Mucosa of descending colon (tissue), 3 donors: Measurements from ENCODE around the gene GDI1. TPM values are rescaled to one million over a fixed set of nuclear protein-coding genes. Genes with fewer than 3 reads are reported as not detected.

Experiments used
- ATAC-seq: fragments of 200-7000 bp; cut with Tn5 transposase; one replicate; pipeline ENCODE4 v1.9.1; 2020; ENCODE audit warnings: mild to moderate bottlenecking, moderate library complexity
- DNase-seq, 3 donors: peaks; one replicate each; pipeline ENCODE4 v3.0.0-alpha.2; 2020
- H3K36me3 ChIP-seq: fragments of 200-600 bp; one replicate; pipeline ENCODE4 v1.8.0; 2021; ENCODE audit warnings: low read depth, mild to moderate bottlenecking
- H3K4me1 ChIP-seq: fragments of 200-600 bp; one replicate; pipeline ENCODE4 v1.8.0; 2021; ENCODE audit warnings: low read depth, mild to moderate bottlenecking
- H3K4me3 ChIP-seq: fragments of 200-600 bp; one replicate; pipeline ENCODE4 v1.8.0; 2021; ENCODE audit warnings: mild to moderate bottlenecking
- H3K9me3 ChIP-seq: fragments of 200-600 bp; one replicate; pipeline ENCODE4 v1.8.0; 2021; ENCODE audit warnings: mild to moderate bottlenecking
- CTCF ChIP-seq: fragments of 200-600 bp; IDR thresholded peaks from one replicate; pipeline ENCODE4 v1.8.0; 2022; ENCODE audit warnings: antibody characterized with exemption, mild to moderate bottlenecking
- intact Hi-C, 2 donors: fragments of 100-400 bp; cut with DNase I in 1 of 2; cut with micrococcal nuclease in 1 of 2; formaldehyde crosslinking; loops; one replicate each; pipeline versions ENCODE4 v1.11.0 to v1.11.1; 2022; cut with DNase I, micrococcal nuclease
- microRNA-seq: library from miRNA; unstranded; fragments of <30 nt; microRNA quantifications from one replicate; pipeline ENCODE4, GENCODE V29; 2019
- total RNA-seq, 3 donors: library from RNA; stranded (reverse); fragmentation: NEBNext Ultra II Directional in 2 of 3; extraction: Animal tissue kit (Norgen Biotek cat#: 25700) in 2 of 3; gene quantifications; one replicate each; pipeline versions ENCODE4 v1.2.1 to v1.2.4, GENCODE V29; 2021 to 2023
- donor health status: DM: no; HTN: no; CAD: no; lungs with moderate emphysema.
- donor health status: DM: no; HTN: no; CAD: no.
- donor health status: DM: no; HTN: yes; CAD: no.

GDI1 gene
- total RNA-seq, 3 donors from 2014 or later: 67.1 to 117 (median 68.1) TPM

DNA sequence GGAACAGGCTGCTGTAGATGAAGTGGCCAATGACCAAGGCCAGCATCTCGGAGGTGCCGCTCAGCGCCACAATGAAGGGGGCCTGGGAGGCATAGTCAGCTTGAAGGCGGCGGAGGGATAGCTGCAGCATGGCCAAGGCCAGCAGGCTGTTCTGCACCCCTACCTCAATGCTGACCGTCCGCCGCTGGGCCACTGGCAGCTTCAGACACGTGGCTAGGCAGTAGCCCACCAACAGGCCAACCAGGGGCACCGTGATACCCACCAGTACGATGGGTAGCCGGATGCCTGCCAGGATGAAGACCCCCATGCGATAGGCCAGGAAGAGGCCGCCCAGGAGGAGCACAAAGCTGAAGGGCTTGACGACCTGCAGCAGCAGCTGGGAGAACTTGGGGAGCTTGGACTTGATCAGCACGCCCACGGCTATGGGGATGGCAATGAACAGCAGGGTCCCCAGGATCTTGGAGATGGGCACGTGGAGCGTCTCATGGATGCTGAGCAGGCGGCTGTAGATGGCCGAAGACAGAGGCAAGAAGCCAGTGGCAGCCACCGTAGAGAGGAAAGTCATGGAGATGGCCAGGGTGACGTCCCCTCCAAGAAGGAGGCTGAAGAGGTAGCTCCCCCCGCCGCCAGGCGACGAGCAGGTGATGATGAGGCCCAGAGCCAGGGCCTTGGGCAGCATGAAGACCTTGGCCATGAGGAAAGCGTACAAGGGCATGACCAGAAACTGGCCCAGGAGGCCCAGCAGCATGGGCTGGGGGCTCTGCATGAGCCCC, 50.8 kb downstream of the GDI1 start:
- H3K4me3 ChIP-seq: no peak overlapping the region
- no peak for TF ChIP-seq CTCF

GRCh38 chrX:154488336-154489075, 51.6 kb downstream of the GDI1 start:
- no peak for TF ChIP-seq CTCF
- Histone ChIP-seq H3K4me3 (no peak overlapping the region), H3K36me3 (no peaks in the 10 kb centered on the region), H3K9me3 (no peaks in the 10 kb centered on the region), H3K4me1 (no peaks in the 10 kb centered on the region)
- ATAC-seq (no peak), DNase-seq (no peak)
- intact Hi-C loops: no loop called here

More for the DNA sequence above, 50.8 kb downstream of the GDI1 start:
- DNase-seq (no peak), ATAC-seq (no peak)
- no peaks in the 10 kb centered on the region for H3K4me1 ChIP-seq
- intact Hi-C loops: no loop called here
- H3K36me3 ChIP-seq: no peaks in the 10 kb centered on the region
- no peaks in the 10 kb centered on the region for H3K9me3 ChIP-seq

DNA sequence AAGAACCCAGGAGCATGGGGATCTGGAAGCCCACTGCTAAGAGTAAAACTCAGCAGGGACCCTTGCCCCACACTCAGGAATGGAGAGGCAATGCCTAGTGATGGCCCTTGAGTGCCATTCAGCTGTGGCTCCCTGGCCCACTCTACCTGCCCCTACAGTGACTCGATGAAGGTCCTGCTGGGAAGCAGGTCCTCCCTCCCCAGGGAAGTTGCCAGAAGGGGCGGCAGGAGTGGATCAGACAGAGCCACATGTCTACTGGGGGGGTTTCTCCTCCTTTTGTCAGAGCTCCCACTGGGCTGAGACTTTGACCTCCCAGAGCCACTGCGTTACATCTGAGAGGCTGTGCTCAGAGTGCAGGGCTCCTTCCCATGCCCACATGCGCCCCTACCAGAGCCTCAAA, 52.2 kb downstream of the GDI1 start:
- Histone ChIP-seq H3K36me3 (no peaks in the 10 kb centered on the region), H3K9me3 (no peaks in the 10 kb centered on the region), H3K4me1 (no peaks in the 10 kb centered on the region), H3K4me3 (no peak overlapping the region)
- DNase-seq (no peak), ATAC-seq (no peak)
- intact Hi-C loops: no loop called here
- TF ChIP-seq CTCF: no peak

- H3K4me3 ChIP-seq: peak overlapping the region; percentile 51
- H3K36me3 ChIP-seq: no peaks in the 10 kb centered on the region
- no peak for TF ChIP-seq CTCF
- no peaks in the 10 kb centered on the region for H3K9me3 ChIP-seq
- intact Hi-C loops: no loop called here
- ATAC-seq (peak; percentile 24), DNase-seq (peak in 2 of 3 donors; percentile 31 to 72)
- no peaks in the 10 kb centered on the region for H3K4me1 ChIP-seq
Observed at GRCh38 chrX:154490021-154490413, 53.1 kb downstream of the GDI1 start.

DNA sequence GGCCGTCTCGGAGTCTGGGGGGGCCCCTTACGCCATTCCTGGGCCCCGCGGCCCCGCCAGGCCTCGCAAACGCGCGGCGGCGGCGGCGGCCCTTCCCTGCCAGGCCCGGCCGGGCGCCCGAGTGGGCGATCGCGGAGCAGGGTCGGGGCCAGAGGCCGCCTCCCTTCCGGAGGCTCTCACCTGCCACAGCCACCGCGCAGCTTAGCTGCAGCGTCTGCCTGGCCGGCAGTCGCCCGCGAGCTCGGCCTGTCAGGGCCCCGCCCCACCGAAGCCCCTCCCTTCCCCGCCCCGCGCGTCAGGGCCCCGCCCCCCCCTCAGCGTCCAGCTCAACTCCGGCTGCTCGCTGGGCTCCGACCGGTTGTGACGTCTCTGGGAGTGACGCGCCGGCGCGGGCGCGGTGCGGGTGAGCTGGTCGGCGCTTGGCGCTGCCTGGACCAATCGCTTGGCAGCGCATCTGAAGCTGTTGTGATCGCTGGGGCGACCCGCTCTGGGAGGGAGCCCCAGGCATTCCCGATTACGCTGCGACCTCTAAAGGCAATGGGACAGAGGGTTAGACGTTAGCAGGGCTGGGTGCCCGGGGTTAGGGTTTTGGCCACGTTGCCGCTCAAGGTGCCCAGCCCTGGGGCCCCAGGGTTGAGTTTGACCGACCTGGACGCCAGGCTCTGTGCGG, 53.6 kb downstream of the GDI1 start, which contains the start of gene SLC10A3:
TSS of gene SLC10A3 (minus strand) at position 216 of the 670 bp plus-strand sequence. CDS start 1,689 bp downstream, outside the sequence.
- DNase-seq: peak; percentile 90 to 96 (median 94)

More for the DNA sequence above, 53.6 kb downstream of the GDI1 start, which contains the start of gene SLC10A3:
- intact Hi-C loops: no loop called here
- no peak for TF ChIP-seq CTCF
- Histone ChIP-seq H3K4me1 (no peaks in the 10 kb centered on the region), H3K9me3 (no peaks in the 10 kb centered on the region), H3K36me3 (no peaks in the 10 kb centered on the region), H3K4me3 (peak within 1 kb of the TSS; percentile 51)
- ATAC-seq: peak; percentile 90

Small RNAs within 50 kb of the gene (microRNA-seq; reads per million reads assigned to microRNA genes)
- gene MIR6858: not detected

Other genes starting within 250 kb of the GDI1 start
- gene OPN1MW2, start 217.4 kb upstream of the GDI1 start, total RNA-seq: not detected
- not detected for gene OPN1MW3, start 179.6 kb upstream of the GDI1 start, total RNA-seq
- gene TEX28, start 142.0 kb upstream of the GDI1 start, total RNA-seq: not detected
- gene TKTL1, start 141.4 kb upstream of the GDI1 start, total RNA-seq: not detected
- 1,000 to 10,000 TPM in 1 of 3 donors, 100 to 1,000 TPM in 2; 164 to 4,590 (median 513) TPM for gene FLNA, start 62.5 kb upstream of the GDI1 start, total RNA-seq
- 10 to 100 TPM; 32.3 to 73.0 (median 41.0) TPM for gene EMD, start 57.9 kb upstream of the GDI1 start, total RNA-seq
- 1,000 to 10,000 TPM; 2,179 to 2,606 (median 2,424) TPM for gene RPL10, start 38.8 kb upstream of the GDI1 start, total RNA-seq
- gene DNASE1L1, start 27.9 kb upstream of the GDI1 start, total RNA-seq: 10 to 100 TPM; 18.1 to 30.8 (median 25.6) TPM
- 10 to 100 TPM; 38.2 to 44.7 (median 43.2) TPM for gene TAFAZZIN, start 25.6 kb upstream of the GDI1 start, total RNA-seq
- 10 to 100 TPM; 78.1 to 95.8 (median 95.2) TPM for gene ATP6AP1, start 8.5 kb upstream of the GDI1 start, total RNA-seq
- 10 to 100 TPM; 46.2 to 65.1 (median 50.5) TPM for gene FAM50A, start 7.0 kb downstream of the GDI1 start, total RNA-seq
- 10 to 100 TPM; 24.8 to 66.1 (median 51.7) TPM for gene PLXNA3, start 21.1 kb downstream of the GDI1 start, total RNA-seq
- gene LAGE3, start 42.1 kb downstream of the GDI1 start, total RNA-seq: 10 to 100 TPM; 10.7 to 18.5 (median 13.9) TPM
- gene UBL4A, start 49.5 kb downstream of the GDI1 start, total RNA-seq: 10 to 100 TPM; 29.2 to 41.6 (median 32.3) TPM
- gene SLC10A3, start 53.5 kb downstream of the GDI1 start, total RNA-seq: 10 to 100 TPM; 26.2 to 30.6 (median 28.0) TPM
- gene FAM3A, start 79.1 kb downstream of the GDI1 start, total RNA-seq: 10 to 100 TPM; 52.5 to 75.6 (median 64.8) TPM
- gene G6PD, start 109.7 kb downstream of the GDI1 start, total RNA-seq: 10 to 100 TPM; 28.0 to 34.4 (median 33.9) TPM
- gene IKBKG, start 110.5 kb downstream of the GDI1 start, total RNA-seq: 10 to 100 TPM; 26.7 to 36.3 (median 30.3) TPM
- gene CTAG1A, start 148.0 kb downstream of the GDI1 start, total RNA-seq: not detected
- not detected for gene CTAG1B, start 182.1 kb downstream of the GDI1 start, total RNA-seq
- gene CTAG2, start 216.4 kb downstream of the GDI1 start, total RNA-seq: not detected